NCI-H748 (cell line): ENCODE data around the gene SNRK.

Experiments
- DNase-seq: peaks from one replicate; lab custom pipeline; 2025; ENCODE audit not compliant: unreplicated experiment; lab: John Stamatoyannopoulos, UW

SNRK gene

GRCh38 chr3:43270078-43270477 lies 16.3 kb upstream of the SNRK start:
- no peak for DNase-seq

GRCh38 chr3:43273416-43273815 lies 12.9 kb upstream of the SNRK start:
- DNase-seq, result no peak

GRCh38 chr3:43279082-43279481 lies 7.3 kb upstream of the SNRK start:
- no peak for DNase-seq

GRCh38 chr3:43279532-43279931 lies 6.8 kb upstream of the SNRK start:
- no peak for DNase-seq

- DNase-seq, result no peak
Measured at GRCh38 chr3:43281020-43281419, 5.3 kb upstream of the SNRK start.

GRCh38 chr3:43284171-43284570 lies 2.2 kb upstream of the SNRK start:
- no peak for DNase-seq

- peak; percentile 30 for DNase-seq
Measured at GRCh38 chr3:43285644-43286043, 696 bp upstream of the SNRK start.

GRCh38 chr3:43286841-43287499 lies 630 bp downstream of the SNRK start:
- DNase-seq, result peak; percentile 31

- no peak for DNase-seq
Measured at GRCh38 chr3:43287500-43287873, 1.1 kb downstream of the SNRK start.

GRCh38 chr3:43288366-43288765 lies 2.0 kb downstream of the SNRK start:
- no peak for DNase-seq

GRCh38 chr3:43288850-43289249 lies 2.5 kb downstream of the SNRK start:
- no peak for DNase-seq

- no peak for DNase-seq
Measured at GRCh38 chr3:43289401-43289800, 3.1 kb downstream of the SNRK start.

- DNase-seq, result no peak
Measured at GRCh38 chr3:43289841-43290470, 3.6 kb downstream of the SNRK start.

- DNase-seq, result no peak
Measured at GRCh38 chr3:43290956-43291355, 4.6 kb downstream of the SNRK start.

GRCh38 chr3:43291546-43291945 lies 5.2 kb downstream of the SNRK start:
- DNase-seq, result no peak

- DNase-seq, result no peak
Measured at GRCh38 chr3:43294975-43295374, 8.6 kb downstream of the SNRK start.

GRCh38 chr3:43296565-43296964 lies 10.2 kb downstream of the SNRK start:
- DNase-seq, result no peak

- no peak for DNase-seq
Measured at GRCh38 chr3:43298292-43298691, 12.0 kb downstream of the SNRK start.

GRCh38 chr3:43298761-43299160 lies 12.4 kb downstream of the SNRK start:
- no peak for DNase-seq

GRCh38 chr3:43302116-43302880 lies 16.0 kb downstream of the SNRK start:
- DNase-seq, result no peak

- no peak for DNase-seq
Measured at GRCh38 chr3:43304126-43304525, 17.8 kb downstream of the SNRK start.

GRCh38 chr3:43307226-43307625 lies 20.9 kb downstream of the SNRK start:
- no peak for DNase-seq
